HG03520 (cell line): ENCODE data around the gene BST2.

ENCODE experiments used
- ATAC-seq: cut with Tn5 transposase; IDR thresholded peaks from one replicate; pipeline ENCODE4 v1.9.1; 2021; ENCODE audit warnings: mild to moderate bottlenecking, moderate library complexity; ENCODE audit not compliant: unreplicated experiment

The BST2 gene

GRCh38 chr19:17405250-17406045 is at the start of gene BST2:
BST2 (minus strand) TSS chr19:17405630; CDS start chr19:17405575, 55 bp downstream.
- ATAC-seq = peak; percentile 77

DNA sequence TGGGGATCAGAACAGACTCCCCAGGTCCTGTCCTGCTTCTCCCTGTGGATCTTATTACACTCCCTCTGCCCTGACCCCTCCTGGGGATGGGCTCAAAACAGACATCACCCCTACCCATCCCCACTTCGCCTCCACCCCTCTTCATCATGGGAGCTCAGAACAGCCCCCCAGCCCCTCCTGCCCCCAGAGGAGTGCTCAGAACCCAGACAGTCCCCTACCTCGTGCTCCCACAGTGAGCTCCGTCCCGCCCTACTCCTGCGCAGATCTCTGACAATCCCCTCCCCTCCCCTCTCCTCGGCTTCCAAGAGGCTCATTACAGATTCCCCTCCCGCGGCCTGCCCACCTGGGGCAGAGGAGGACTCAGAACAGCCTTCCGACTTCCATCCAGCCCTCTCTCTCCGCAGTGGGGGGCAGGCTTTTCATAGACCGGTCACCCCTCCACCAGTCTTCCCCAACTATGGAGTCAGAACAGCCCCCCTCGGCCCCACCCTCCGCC is 49.2 kb upstream of the BST2 start:
- ATAC-seq = no peak

- ATAC-seq = no peak
Observed at GRCh38 chr19:17451820-17452219, 46.4 kb upstream of the BST2 start.

DNA sequence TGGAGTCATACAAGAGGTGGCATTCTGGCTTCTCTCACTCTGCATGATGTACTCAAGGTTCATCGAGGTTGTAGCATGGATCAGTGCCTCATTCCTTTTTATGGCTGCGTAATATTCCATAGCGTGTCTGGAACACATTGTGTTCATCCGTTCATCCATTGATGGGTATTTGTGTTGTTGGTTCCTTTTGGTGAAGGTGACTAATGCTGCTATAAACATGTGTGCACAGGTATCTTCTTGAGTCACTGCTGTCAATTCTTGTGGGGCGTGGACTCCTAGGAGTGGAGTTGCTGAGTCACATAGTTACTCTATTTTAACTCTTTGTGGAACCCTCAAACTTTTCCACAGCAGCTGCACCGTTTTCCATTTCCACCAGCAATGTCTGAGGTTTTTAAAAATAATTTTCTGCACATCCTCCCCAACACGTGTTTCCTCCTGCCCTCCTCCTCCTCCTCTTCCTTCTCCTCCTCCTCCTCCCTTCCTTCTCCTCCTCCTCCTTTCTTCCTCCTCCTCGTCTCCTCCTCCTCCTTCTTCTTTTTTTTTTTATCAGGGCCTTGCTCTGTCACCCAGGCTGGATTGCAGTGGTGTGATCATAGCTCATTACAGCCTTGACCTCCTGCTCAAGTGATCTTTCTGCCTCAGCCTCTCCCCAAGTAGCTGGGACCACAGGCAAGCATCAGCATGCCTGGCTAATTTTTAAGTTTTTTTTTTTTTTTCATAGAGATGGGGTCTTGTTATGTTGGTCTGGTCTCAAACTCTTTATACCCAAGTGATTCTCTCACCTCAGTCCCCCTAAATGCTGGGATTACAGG is 45.0 kb upstream of the BST2 start:
- ATAC-seq = no peak

GRCh38 chr19:17448131-17448967 is 42.9 kb upstream of the BST2 start, which contains the start of gene TMEM221:
TMEM221 (minus strand) TSS chr19:17448668; CDS start chr19:17448462, 206 bp downstream.
- no peak for ATAC-seq

GRCh38 chr19:17447704-17448130 is 42.3 kb upstream of the BST2 start:
- ATAC-seq = no peak

- no peak for ATAC-seq
Observed at GRCh38 chr19:17445526-17446165, 40.2 kb upstream of the BST2 start.

DNA sequence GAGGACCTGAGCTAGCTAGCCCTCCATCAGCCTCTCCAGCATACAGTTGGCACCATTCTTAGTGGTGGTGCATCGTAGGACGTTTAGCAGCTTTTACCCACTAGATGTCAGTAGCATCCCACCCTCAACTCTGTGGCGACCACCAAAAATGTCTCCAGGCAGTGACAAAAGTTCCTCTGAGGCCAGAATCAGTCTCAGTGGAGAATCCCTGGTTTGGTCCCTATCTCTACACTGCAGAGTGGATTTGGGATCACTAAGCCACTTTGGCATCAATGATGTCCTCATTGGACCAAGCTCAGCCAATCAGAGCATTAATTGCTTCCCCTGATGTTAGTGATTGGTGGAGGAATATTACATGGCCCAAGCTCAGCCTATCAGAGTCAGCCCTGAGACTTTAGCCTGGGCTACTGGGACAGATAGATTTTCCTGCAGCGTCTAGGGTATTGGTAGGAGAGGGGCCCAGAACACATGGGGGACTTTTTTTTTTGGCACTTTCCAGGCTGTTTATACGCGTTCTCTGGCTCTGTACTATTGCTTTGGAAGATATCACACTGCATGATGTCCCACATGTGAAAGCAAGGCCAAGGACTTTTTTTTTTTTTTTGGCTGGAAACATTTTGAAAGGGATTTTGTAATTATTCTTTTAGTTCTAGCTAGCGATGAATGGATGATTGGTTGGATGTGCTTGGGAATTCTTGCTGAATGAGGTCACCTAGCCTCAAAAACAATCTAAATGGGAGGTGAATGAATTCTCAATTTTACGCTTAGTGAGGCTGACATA is 36.0 kb upstream of the BST2 start:
- no peak for ATAC-seq

DNA sequence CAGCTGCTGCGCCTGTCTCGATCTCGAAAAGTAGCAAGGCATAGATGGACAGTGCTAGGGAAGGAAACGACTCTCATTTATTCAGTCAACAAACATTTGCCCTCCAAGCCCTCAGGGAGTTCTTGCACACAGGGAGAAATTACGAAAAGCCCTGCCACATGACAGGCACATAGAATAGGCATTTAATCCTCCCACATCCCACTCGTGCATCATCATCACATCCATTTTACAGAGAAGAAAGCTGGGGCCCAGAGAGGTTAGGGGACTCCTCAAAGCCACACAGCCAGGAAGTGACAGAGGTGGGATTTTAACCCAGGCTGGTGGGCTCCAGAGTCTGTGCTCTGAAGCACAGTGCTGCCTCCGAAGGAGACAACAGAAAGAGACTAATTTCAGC is 31.4 kb upstream of the BST2 start:
- no peak for ATAC-seq

- no peak for ATAC-seq
Observed at GRCh38 chr19:17436094-17436873, 30.9 kb upstream of the BST2 start.

DNA sequence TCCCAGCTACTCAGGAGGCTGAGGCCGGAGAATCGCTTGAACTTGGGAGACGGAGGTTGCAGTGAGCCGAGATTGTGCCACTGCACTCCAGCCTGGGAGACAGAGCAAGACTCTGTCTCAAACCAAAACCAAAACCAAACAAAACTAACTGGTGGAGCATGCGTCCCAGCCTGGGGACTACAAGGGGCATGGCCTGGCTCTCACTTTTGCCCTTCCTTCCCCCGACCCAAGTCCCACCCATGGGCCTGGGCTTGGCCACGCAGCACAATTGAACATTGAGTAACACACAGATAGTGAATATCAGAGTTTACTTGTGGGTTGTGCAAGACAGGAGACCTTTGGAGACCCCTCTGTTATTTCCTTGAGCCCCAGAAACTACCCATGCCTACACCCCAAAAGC is 29.8 kb upstream of the BST2 start:
- no peak for ATAC-seq

GRCh38 chr19:17431417-17431816 is 26.0 kb upstream of the BST2 start:
- ATAC-seq = no peak

- ATAC-seq = no peak
Observed at GRCh38 chr19:17429641-17430113, 24.2 kb upstream of the BST2 start.

- ATAC-seq = no peak
Observed at GRCh38 chr19:17424743-17425365, 19.4 kb upstream of the BST2 start.

GRCh38 chr19:17423429-17424208 is 18.2 kb upstream of the BST2 start:
- ATAC-seq = no peak

DNA sequence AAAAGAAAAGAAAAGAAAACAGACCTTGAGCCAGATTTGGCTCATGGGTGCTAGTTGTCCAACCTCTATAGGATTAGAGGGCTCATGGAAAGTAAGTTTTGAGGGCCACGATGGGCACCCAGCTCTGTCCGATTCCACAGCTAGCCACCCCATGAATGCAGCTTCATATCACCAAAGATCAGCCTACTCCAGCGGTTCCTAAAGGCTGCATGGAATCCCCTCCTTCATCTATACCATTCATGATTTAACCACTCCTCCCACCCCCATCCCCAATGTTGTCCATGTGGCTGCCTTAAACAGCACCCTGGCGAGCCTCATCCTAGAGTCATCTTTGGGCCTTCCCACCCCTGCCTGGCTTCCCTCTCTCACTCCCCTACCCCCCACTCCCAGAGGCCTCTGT is 16.5 kb upstream of the BST2 start:
- ATAC-seq = no peak

DNA sequence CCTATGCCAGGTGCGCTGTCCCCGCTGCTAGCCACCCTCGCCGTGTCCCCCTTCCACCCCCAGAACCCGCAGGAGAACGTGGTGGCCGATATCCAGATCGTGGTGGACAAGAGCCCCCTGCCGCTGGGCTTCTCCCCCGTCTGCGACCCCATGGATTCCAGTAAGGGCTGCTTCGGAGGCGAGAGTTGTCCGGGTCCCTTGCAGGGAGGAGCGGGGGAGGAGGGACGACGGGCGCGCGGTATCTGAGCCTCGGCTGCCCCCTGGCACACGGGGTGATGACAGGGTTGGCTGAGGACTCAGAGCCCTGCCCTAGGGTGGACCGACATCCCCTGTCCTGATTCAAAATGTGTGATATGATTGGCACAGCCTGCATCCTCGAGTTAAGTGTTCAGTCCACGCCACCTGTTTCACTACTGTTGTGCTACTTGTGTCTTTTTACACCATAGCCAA is 15.1 kb upstream of the BST2 start:
- no peak for ATAC-seq
